Panc1 (cell line): Measurements from ENCODE around the gene MTURN.

Experiments used
- CTCF ChIP-seq: fragments of 450-650 bp; IDR thresholded peaks from 2 replicates; pipeline ENCODE4 v1.5.1; 2017; ENCODE audit warnings: mild to moderate bottlenecking
- POLR2AphosphoS5 ChIP-seq: IDR thresholded peaks from 2 replicates; pipeline ENCODE4 v1.6.1; 2012; ENCODE audit warnings: mild to moderate bottlenecking, low read depth, low read length, moderate library complexity
- REST ChIP-seq, 2 experiments: IDR thresholded peaks; 2 replicates each; pipeline ENCODE4 v1.6.1; 2011 to 2012; ENCODE audit warnings: low read depth in 2 of 2, control low read depth in 1 of 2, low read length in 1 of 2, mild to moderate bottlenecking in 1 of 2, moderate library complexity in 1 of 2; ENCODE audit not compliant: insufficient read depth in 1 of 2
- SIN3A ChIP-seq: IDR thresholded peaks from 2 replicates; pipeline ENCODE4 v1.6.1; 2012; ENCODE audit warnings: low read depth, mild to moderate bottlenecking, low read length, moderate library complexity, borderline replicate concordance; ENCODE audit not compliant: insufficient read depth
- TCF7L2 ChIP-seq: IDR thresholded peaks from 2 replicates; pipeline ENCODE4 v1.6.1; 2011; ENCODE audit warnings: mild to moderate bottlenecking, low read depth, low read length, inconsistent platforms

- no peak for TF ChIP-seq CTCF
- TF ChIP-seq SIN3A, result no peak
- no peak for TF ChIP-seq POLR2AphosphoS5
- no peak for TF ChIP-seq REST (IDR thresholded peaks at IDR 0.05; ENCODE audit: insufficient read depth in 1 of 2, low read depth in 2 of 2, low read length in 1 of 2)
- TF ChIP-seq TCF7L2, result no peak
Measured at GRCh38 chr7:30119890-30120577, 14.8 kb upstream of the MTURN start.
